ENCODE results near the gene RCSD1. TPM values are rescaled to one million over a fixed set of nuclear protein-coding genes. Genes with fewer than 3 reads are reported as not detected.

The RCSD1 gene
- total and polyA plus RNA-seq, 2 of the 4 experiments (the other 2 are of a cell fraction): 0.03 TPM; not detected in 1

GRCh38 chr1:167726008-167726407, 96.0 kb downstream of the RCSD1 start:
- Histone ChIP-seq H3K36me3 (ENCODE audit: control insufficient read depth, insufficient read depth, low read length) (peaks cover 5% of the 10 kb centered on the region), H3K23ac (ENCODE audit: low read depth, low read length) (no peak overlapping the region), H2AK9ac (replicated peaks; ENCODE audit: low read depth, low read length, poor library complexity) (no peak overlapping the region), H3K4me2 (ENCODE audit: low read depth, low read length) (peak overlapping the region; percentile 14; the same call in 1 of the 2 replicates), H3K4me3 (ENCODE audit: insufficient read depth, low read depth, low read length) (no peak overlapping the region), H3K27ac (ENCODE audit: insufficient read depth, low read length) (no peak overlapping the region), H3K18ac (ENCODE audit: low read depth, low read length) (no peak overlapping the region), H4K91ac (ENCODE audit: insufficient read depth, low read depth, low read length) (no peak overlapping the region), H2AK5ac (ENCODE audit: low read depth, low read length) (no peak overlapping the region), H2BK15ac (ENCODE audit: low read depth, low read length) (no peak overlapping the region), H2BK20ac (ENCODE audit: low read depth, low read length) (no peak overlapping the region), H3K9ac (ENCODE audit: low read depth, low read length) (no peak overlapping the region), H3K9me1 (ENCODE audit: insufficient read depth, low read length) (peaks cover 24% of the 10 kb centered on the region), H4K8ac (ENCODE audit: low read depth in 2 of 2, low read length in 2 of 2) (no peak overlapping the region), H3K9me3 (ENCODE audit: control insufficient read depth, insufficient read depth, low read length) (no peaks in the 10 kb centered on the region), H4K5ac (ENCODE audit: low read depth, low read length) (no peak overlapping the region), H3K4ac (ENCODE audit: low read depth, low read length) (no peak overlapping the region), H3K27me3 (ENCODE audit: control insufficient read depth, insufficient read depth, low read length) (no peaks in the 10 kb centered on the region), H2AFZ (replicated peaks; ENCODE audit: low read length, poor library complexity) (no peak overlapping the region), H3K14ac (replicated peaks; ENCODE audit: low read depth, low read length) (no peak overlapping the region), H2BK120ac (ENCODE audit: low read depth, low read length) (no peak overlapping the region), H4K20me1 (ENCODE audit: insufficient read depth, low read length) (peaks cover 78% of the 10 kb centered on the region), H2BK5ac (ENCODE audit: low read depth, low read length, poor library complexity, severe bottlenecking) (no peak overlapping the region), H3K56ac (ENCODE audit: extremely low read depth, insufficient read depth, low read length) (no peak overlapping the region), H3K79me1 (ENCODE audit: low read depth in 1 of 2, low read length in 2 of 2) (peaks cover 22 to 71% of the 10 kb centered on the region in 2 experiments), H3K4me1 (ENCODE audit: control insufficient read depth, insufficient read depth, low read length) (peaks cover 8% of the 10 kb centered on the region)
- ATAC-seq (ENCODE audit: low read depth) (no peak), DNase-seq (no peak)
- ChIA-PET POLR2A (ENCODE audit: unreplicated experiment) (no interaction called here), CTCF (no interaction called here)
- dilution Hi-C loops (cut with HindIII; ENCODE audit: low sequenced_read_pairs, unreplicated experiment): no loop called here
- TF ChIP-seq NFE2L2 (IDR thresholded peaks at IDR 0.05; ENCODE audit: low read depth, low read length) (no peak), RAD21 (IDR thresholded peaks at IDR 0.05; ENCODE audit: low read length) (no peak), FOS (IDR thresholded peaks at IDR 0.05; ENCODE audit: low read depth, low read length) (no peak), SMC3 (IDR thresholded peaks at IDR 0.05; ENCODE audit: low read depth, low read length) (no peak), CEBPB (IDR thresholded peaks at IDR 0.05; ENCODE audit: low read depth, low read length) (no peak), POLR2A (IDR thresholded peaks at IDR 0.05; ENCODE audit: low read depth, low read length) (no peak), MAFK (IDR thresholded peaks at IDR 0.05; ENCODE audit: low read depth, low read length) (no peak), BHLHE40 (IDR thresholded peaks at IDR 0.05; ENCODE audit: low read depth, low read length) (no peak), RCOR1 (IDR thresholded peaks at IDR 0.05; ENCODE audit: insufficient replicate concordance, low read length) (no peak), RFX5 (IDR thresholded peaks at IDR 0.05; ENCODE audit: low read depth, low read length) (no peak), MAZ (IDR thresholded peaks at IDR 0.05; ENCODE audit: borderline replicate concordance, low read depth, low read length) (no peak), CHD1 (IDR thresholded peaks at IDR 0.05; ENCODE audit: low read depth, low read length) (no peak), CTCF (conservative IDR thresholded peaks at IDR 0.05; ENCODE audit: low read depth, low read length) (no peak)
- TF ChIP-seq, protein P1, sequence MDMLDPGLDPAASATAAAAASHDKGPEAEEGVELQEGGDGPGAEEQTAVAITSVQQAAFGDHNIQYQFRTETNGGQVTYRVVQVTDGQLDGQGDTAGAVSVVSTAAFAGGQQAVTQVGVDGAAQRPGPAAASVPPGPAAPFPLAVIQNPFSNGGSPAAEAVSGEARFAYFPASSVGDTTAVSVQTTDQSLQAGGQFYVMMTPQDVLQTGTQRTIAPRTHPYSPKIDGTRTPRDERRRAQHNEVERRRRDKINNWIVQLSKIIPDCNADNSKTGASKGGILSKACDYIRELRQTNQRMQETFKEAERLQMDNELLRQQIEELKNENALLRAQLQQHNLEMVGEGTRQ (IDR thresholded peaks at IDR 0.05; ENCODE audit: low read depth, low read length): no peak
- TF ChIP-seq, protein P2, sequence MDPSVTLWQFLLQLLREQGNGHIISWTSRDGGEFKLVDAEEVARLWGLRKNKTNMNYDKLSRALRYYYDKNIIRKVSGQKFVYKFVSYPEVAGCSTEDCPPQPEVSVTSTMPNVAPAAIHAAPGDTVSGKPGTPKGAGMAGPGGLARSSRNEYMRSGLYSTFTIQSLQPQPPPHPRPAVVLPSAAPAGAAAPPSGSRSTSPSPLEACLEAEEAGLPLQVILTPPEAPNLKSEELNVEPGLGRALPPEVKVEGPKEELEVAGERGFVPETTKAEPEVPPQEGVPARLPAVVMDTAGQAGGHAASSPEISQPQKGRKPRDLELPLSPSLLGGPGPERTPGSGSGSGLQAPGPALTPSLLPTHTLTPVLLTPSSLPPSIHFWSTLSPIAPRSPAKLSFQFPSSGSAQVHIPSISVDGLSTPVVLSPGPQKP (IDR thresholded peaks at IDR 0.05; ENCODE audit: borderline replicate concordance, low read depth, low read length): no peak
- intact Hi-C loops (cut with micrococcal nuclease): loop anchor here (5.0 kb wide), 1 partner anchor 51 kb away; no protein-coding TSS in a partner anchor
- no TSS peak for BruUV-seq (replicated peaks)
- WGBS, 2 experiments (ENCODE audit: extremely low coverage in 2 of 2, insufficient read length in 1 of 2): no CpG with 5 or more reads among the region's 1 CpG
- in situ Hi-C loops (cut with MboI; ENCODE audit: low sequenced_read_pairs): no loop called here

Measured in IMR-90 (cell line).